Measurements from ENCODE around the gene SLC35E1.
"Not testable (repeated sequence)": the region's sequence is repeated elsewhere in the genome, so short reads cannot be mapped to it uniquely, and the experiment has no call there.

Gene SLC35E1

GRCh38 chr19:16520074-16520973, 51.9 kb downstream of the SLC35E1 start:
- DNase-seq, result no peak

- DNase-seq, result no peak
These were observed 53.0 kb downstream of the SLC35E1 start for GRCh38 chr19:16519230-16519687.

- no peak for DNase-seq
These were observed 53.6 kb downstream of the SLC35E1 start for GRCh38 chr19:16518483-16519229.

- no peak for DNase-seq
These were observed 54.2 kb downstream of the SLC35E1 start for GRCh38 chr19:16518061-16518460.

DNA sequence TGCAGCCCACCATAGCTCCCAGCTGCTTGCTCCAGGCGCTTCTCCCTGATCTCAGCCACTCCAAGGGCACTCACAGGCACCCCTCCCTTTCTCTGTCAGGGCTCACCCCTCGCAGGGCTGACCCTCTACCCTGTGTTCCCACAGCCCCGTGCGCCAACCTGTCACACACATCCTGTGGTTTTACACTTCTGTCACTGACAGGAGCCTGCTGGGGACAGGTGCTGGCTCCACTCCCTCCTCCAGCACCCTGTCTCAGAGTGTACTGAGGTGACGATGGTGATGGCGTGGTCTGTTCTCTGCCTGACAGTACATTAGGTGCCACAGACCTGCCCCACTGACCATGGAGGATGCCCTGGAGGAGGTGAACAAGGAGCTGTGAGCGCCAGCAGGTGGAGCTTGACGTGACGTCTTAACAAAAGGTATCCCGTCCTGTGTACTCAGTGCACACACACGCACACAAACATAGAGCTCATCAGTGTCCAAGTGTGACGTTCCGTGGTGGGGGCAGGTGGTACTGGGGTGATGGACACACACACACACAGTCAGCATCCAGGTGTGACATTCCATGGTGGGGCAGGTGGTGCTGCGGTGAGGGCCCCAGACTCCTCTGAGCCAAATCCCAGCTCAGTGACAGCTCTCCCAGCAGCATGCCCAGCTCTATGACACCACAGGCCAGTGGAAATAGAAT, 55.1 kb downstream of the SLC35E1 start:
- no peak for DNase-seq

DNA sequence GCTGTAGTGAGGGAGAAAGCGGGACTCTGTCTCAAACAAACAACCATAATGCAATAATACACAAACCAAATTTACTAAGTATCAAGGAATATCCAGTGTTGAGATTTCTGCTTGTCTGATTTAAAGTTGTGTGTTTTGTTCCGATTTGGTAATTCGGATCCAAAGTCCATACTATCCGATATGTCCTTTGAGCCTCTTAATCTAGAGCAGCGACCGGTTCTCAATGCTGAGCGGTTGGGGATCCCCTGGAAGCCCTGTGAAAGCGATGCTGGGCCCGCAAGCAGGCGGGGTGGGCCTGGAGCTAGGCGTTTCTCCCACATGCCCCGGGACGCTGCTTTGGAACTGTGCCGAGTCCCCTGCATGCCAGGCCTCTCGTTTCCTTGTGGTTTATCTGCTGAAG, 55.8 kb downstream of the SLC35E1 start:
- no peak for DNase-seq

GRCh38 chr19:16514383-16515019, 57.7 kb downstream of the SLC35E1 start:
- DNase-seq, result no peak

GRCh38 chr19:16512611-16513010, 59.6 kb downstream of the SLC35E1 start:
- not testable (repeated sequence) for DNase-seq

DNA sequence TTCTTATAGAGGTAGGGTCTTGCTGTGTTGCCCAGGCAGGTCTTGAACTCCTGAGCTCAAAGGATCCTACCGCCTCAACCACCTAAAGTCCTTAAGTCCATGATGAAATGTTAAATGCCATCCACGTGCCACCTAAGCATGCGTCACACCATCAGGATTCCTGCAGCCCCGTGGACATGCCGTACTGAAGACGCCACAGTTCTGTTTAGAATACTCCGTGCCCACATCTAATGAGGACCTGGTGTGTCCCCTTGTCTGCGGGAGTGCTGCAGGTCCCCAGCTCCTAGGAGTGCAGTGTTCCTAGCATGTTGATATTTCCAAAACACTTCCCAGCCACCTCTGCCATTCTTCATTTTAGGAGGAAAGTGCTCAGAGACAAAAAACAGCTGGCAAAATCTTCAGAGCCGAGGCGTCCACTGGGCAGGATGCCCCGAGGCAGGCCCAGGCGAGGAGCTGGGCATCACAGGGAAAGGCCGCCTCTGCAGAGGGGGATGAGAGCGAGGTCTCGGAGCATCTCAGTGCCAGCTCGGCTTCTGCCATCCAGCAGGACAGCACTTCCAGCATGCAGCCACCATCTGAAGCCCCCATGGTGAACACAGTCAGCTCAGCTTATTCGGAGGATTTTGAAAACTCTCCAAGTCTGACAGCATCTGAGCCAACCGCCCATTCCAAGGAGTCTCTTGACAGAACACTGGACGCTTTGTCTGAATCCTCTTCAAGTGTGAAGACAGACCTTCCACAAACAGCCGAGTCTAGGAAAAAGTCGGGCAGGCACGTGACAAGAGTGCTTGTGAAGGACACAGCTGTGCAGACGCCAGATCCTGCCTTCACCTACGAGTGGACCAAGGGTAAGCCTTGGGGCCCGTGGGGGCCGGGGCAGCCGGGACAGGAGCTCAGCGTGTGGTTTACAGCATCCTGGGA, 62.8 kb downstream of the SLC35E1 start:
- no peak for DNase-seq

DNA sequence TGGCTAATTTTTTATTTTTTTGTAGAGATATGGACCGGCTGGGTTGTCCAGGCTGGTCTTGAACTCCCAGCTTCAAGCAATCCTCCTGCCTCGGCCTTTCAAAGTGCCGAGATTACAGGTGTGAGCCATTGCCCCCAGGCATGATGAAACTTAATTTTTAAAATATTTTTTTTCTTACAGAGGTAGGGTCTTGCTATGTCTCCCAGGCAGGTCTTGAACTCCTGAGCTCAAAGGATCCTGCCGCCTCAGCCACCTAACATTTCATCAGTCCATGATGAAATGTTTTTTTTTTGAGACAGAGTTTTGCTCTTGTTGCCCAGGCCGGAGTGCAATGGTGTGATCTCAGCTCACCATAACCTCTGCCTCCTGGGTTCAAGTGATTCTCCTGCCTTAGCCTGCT, 63.7 kb downstream of the SLC35E1 start:
- DNase-seq, result no peak

DNA sequence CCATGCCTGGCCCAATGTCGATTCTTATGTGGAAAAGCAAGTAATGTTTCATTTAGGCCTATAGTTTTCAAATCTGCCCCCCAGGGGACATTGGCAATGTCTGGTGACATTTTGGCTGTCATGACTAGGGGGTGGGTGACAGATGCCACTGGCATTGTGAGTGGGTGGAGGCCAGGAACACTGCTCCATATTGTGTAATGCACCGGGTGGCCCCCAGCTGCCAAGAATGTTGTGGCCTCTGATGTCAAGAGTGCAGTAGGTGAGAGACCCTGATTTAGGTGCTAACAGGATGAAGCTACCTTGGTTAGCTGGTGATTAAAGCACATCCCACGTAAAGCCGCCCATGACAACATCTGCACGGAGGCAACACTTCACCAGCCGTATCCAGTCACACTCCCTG, 65.3 kb downstream of the SLC35E1 start:
- DNase-seq, result no peak

- DNase-seq, result not testable (repeated sequence)
These were observed 66.1 kb downstream of the SLC35E1 start for GRCh38 chr19:16506161-16506560.

GRCh38 chr19:16504271-16504670, 67.9 kb downstream of the SLC35E1 start:
- no peak for DNase-seq
